OCI-LY7 (cell line): ENCODE results near the gene FBXO17. TPM values are rescaled to one million over a fixed set of nuclear protein-coding genes. Genes with fewer than 3 reads are reported as not detected.

Source experiments
- BruUV-seq: library from RNA; stranded (reverse); fragments of 400-500 nt; replicated peaks from 2 replicates; lab custom pipeline; 2021; lab: Mats Ljungman, UMichigan
- CTCF ChIA-PET: fragments of 300-600 bp; sonication (Branson Sonifier 250); formaldehyde crosslinking; loops from one replicate; lab custom pipeline; 2022; ENCODE audit warnings: antibody characterized with exemption; ENCODE audit not compliant: unreplicated experiment; lab: Charles Lee
- POLR2A ChIA-PET: fragments of 300-600 bp; sonication (Branson Sonifier 250); formaldehyde crosslinking; loops from one replicate; lab custom pipeline; 2022; ENCODE audit warnings: antibody characterized with exemption; lab: Charles Lee
- DNase-seq: peaks from one replicate; pipeline ENCODE4 v3.0.0-alpha.2; 2015; ENCODE audit warnings: low spot score
- H2AFZ ChIP-seq: fragments of 200-600 bp; sonication (generic), shearing (Covaris generic); 2 replicates; pipeline ENCODE4 v1.6.1; 2014; ENCODE audit warnings: mild to moderate bottlenecking, antibody characterized with exemption, low read length, moderate library complexity
- H3K27ac ChIP-seq: fragments of 200-600 bp; sonication (generic); 2 replicates; pipeline ENCODE4 v1.5.1; 2014; ENCODE audit warnings: mixed run types, low read depth, mild to moderate bottlenecking, moderate library complexity, low read length, inconsistent platforms; ENCODE audit not compliant: poor library complexity, severe bottlenecking
- H3K36me3 ChIP-seq: fragments of 200-600 bp; sonication (generic); 2 replicates; pipeline ENCODE4 v1.6.1; 2014; ENCODE audit warnings: mild to moderate bottlenecking, antibody characterized with exemption, low read length, moderate library complexity, mixed read lengths; ENCODE audit not compliant: insufficient read depth
- H3K4me1 ChIP-seq: fragments of 200-600 bp; sonication (generic); 2 replicates; pipeline ENCODE4 v1.5.1; 2014; ENCODE audit warnings: mild to moderate bottlenecking, low read length; ENCODE audit not compliant: insufficient read depth, poor library complexity, severe bottlenecking
- H3K4me2 ChIP-seq: fragments of 200-600 bp; sonication (generic); 2 replicates; pipeline ENCODE4 v1.6.1; 2014; ENCODE audit warnings: mild to moderate bottlenecking, low read length
- H3K4me3 ChIP-seq: fragments of 200-600 bp; sonication (generic); 2 replicates; pipeline ENCODE4 v1.5.1; 2014; ENCODE audit warnings: mild to moderate bottlenecking, low read depth, low read length; ENCODE audit not compliant: poor library complexity, severe bottlenecking
- H3K79me2 ChIP-seq: fragments of 200-600 bp; sonication (generic); 2 replicates; pipeline ENCODE4 v1.6.1; 2016; ENCODE audit warnings: low read depth, mild to moderate bottlenecking, low read length, moderate library complexity, mixed read lengths; ENCODE audit not compliant: insufficient read depth
- H3K9me2 ChIP-seq: fragments of 200-600 bp; sonication (generic); 2 replicates; pipeline ENCODE4 v1.6.1; 2016; ENCODE audit warnings: mild to moderate bottlenecking, low read length, mixed read lengths; ENCODE audit not compliant: insufficient read depth
- H3K9me3 ChIP-seq: fragments of 200-600 bp; sonication (generic); 2 replicates; pipeline ENCODE4 v1.6.1; 2014; ENCODE audit warnings: mild to moderate bottlenecking, mixed run types, low read length, mixed read lengths
- H4K20me1 ChIP-seq: fragments of 200-600 bp; sonication (generic); 2 replicates; pipeline ENCODE4 v1.6.1; 2014; ENCODE audit warnings: mild to moderate bottlenecking, antibody characterized with exemption, low read length, moderate library complexity, mixed read lengths; ENCODE audit not compliant: insufficient read depth
- EZH2phosphoT487 ChIP-seq: fragments of 200-600 bp; sonication (generic); IDR thresholded peaks from 2 replicates; pipeline ENCODE4 v1.6.1; 2018; ENCODE audit warnings: low read depth, borderline replicate concordance, mild to moderate bottlenecking, mixed run types, antibody characterized with exemption, low read length, moderate library complexity, mixed read lengths
- intact Hi-C: fragments of 100-400 bp; cut with micrococcal nuclease; formaldehyde crosslinking; loops from one replicate; pipeline ENCODE4 v1.10.0; 2022; ENCODE audit not compliant: unreplicated experiment
- total RNA-seq, 2 experiments: library from RNA; depleted of rRNA in 1 of 2; stranded (reverse); fragments of >200 nt in 1 of 2; shearing (Covaris generic) in 1 of 2; gene quantifications; 2 replicates each; pipeline ENCODE4 v1.2.3, GENCODE V29; 2014 to 2022
- TF ChIP-seq, protein P1 (sequence below): fragments of 200-600 bp; sonication (generic); conservative IDR thresholded peaks from 2 replicates; pipeline ENCODE4 v1.5.1; 2014; ENCODE audit warnings: mild to moderate bottlenecking, antibody characterized with exemption, low read length, moderate library complexity, mixed read lengths

The FBXO17 gene
- total RNA-seq, 2 experiments from 2014 or later: not detected

DNA sequence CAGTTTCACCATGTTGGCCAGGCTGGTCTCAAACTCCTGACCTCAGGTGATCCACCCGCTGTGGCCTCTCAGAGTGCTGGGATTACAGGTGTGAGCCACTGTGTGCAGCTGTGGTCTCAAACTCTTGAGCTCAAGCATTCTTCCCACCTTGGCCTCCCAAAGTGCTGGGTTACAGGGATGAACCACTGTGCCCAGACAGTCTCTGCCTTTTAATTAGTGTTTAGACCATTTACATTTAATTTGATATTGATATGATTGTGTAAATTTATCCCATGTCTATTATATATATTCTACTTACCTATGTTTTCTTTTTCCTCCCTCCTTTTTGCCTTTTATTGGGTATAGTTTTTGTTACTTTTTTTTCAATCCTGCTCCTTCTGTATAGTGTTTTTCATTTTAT, 73.9 kb downstream of the FBXO17 start:
- Histone ChIP-seq H4K20me1 (no peaks in the 10 kb centered on the region), H3K4me2 (peak overlapping the region; percentile 86; the same call in 1 of the 2 replicates), H3K4me1 (peaks cover 16% of the 10 kb centered on the region), H3K27ac (no peak overlapping the region), H3K9me3 (peaks cover 4% of the 10 kb centered on the region; the same call in 1 of the 2 replicates), H3K36me3 (peaks cover 13% of the 10 kb centered on the region), H2AFZ (no peak overlapping the region), H3K9me2 (no peaks in the 10 kb centered on the region), H3K79me2 (peaks cover 19% of the 10 kb centered on the region), H3K4me3 (no peak overlapping the region)
- ChIA-PET POLR2A (no interaction called here), CTCF (no interaction called here)
- TF ChIP-seq, protein P1, sequence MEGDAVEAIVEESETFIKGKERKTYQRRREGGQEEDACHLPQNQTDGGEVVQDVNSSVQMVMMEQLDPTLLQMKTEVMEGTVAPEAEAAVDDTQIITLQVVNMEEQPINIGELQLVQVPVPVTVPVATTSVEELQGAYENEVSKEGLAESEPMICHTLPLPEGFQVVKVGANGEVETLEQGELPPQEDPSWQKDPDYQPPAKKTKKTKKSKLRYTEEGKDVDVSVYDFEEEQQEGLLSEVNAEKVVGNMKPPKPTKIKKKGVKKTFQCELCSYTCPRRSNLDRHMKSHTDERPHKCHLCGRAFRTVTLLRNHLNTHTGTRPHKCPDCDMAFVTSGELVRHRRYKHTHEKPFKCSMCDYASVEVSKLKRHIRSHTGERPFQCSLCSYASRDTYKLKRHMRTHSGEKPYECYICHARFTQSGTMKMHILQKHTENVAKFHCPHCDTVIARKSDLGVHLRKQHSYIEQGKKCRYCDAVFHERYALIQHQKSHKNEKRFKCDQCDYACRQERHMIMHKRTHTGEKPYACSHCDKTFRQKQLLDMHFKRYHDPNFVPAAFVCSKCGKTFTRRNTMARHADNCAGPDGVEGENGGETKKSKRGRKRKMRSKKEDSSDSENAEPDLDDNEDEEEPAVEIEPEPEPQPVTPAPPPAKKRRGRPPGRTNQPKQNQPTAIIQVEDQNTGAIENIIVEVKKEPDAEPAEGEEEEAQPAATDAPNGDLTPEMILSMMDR: no peak
- no peak for TF ChIP-seq EZH2phosphoT487
- intact Hi-C loops: no loop called here
- BruUV-seq: no TSS peak
- DNase-seq: no peak

DNA sequence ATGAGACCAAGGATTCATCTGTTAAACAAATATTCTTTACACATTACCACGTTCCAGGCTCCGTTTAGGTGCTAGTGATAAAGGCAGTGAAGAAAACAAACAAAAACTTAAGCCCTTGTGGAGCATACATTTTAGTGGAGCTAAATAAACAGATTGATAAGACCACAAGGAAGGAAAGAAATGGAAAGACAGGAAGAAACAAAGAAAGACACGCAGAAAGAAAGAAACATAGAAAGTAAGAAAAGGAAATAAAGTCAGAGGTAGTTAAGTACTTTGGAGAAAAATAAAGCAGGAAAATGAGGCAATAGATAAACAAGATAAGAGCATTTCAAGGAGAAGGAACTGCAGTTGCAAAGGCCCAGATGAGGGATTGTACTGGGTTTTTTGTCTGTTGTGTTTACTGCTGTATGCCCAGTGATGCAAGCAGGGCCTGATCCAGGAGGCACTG, 74.8 kb downstream of the FBXO17 start:
- intact Hi-C loops: no loop called here
- no peaks in the 10 kb centered on the region for H4K20me1 ChIP-seq
- peaks cover 19% of the 10 kb centered on the region for H3K79me2 ChIP-seq
- TF ChIP-seq, protein P1: no peak
- TF ChIP-seq EZH2phosphoT487: no peak
- no peak for DNase-seq
- peaks cover 16% of the 10 kb centered on the region for H3K4me1 ChIP-seq
- H3K9me2 ChIP-seq: no peaks in the 10 kb centered on the region
- no TSS peak for BruUV-seq
- ChIA-PET CTCF (interaction anchor here (1.6 kb wide), 1 partner anchor 29 kb away, joined by 5 read pairs; the partner anchor contains the start of genes MRPS12 and SARS2), POLR2A (interaction anchor here (0.6 to 1.3 kb wide), 5 partner anchors 57 to 259 kb away, joined by 3 to 6 read pairs (median 3); no protein-coding TSS in a partner anchor)
- peak overlapping the region; percentile 80 for H2AFZ ChIP-seq
- peak overlapping the region; percentile 7 for H3K27ac ChIP-seq
- peaks cover 9% of the 10 kb centered on the region for H3K36me3 ChIP-seq
- peak overlapping the region; percentile 83 for H3K4me3 ChIP-seq
- H3K9me3 ChIP-seq: peaks cover 4% of the 10 kb centered on the region; the same call in 1 of the 2 replicates
- peak overlapping the region; percentile 86 for H3K4me2 ChIP-seq

DNA sequence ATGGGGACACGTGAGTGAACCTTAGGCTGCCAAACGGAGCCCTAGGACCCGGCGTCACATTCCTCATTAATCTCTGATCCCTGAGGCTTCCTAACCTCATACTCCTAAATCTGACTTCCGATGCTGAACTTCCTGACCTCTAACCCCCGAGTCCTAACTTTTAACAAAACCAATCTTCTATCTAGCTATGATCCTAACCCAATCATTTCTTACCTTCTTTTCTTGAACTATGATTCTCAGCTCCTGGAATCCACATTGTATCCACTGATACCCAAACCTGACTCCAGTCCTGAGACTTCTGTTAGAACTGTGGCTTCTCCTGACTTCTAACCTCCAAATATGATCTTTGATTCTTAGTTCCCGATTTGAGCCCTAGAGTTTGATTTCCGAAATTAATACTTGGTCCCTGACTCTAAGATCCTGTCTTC, 75.3 kb downstream of the FBXO17 start:
- Histone ChIP-seq H3K36me3 (peaks cover 4% of the 10 kb centered on the region), H3K4me1 (peaks cover 16% of the 10 kb centered on the region), H3K9me2 (no peaks in the 10 kb centered on the region), H2AFZ (peak overlapping the region; percentile 80), H4K20me1 (no peaks in the 10 kb centered on the region), H3K9me3 (peaks cover 4% of the 10 kb centered on the region; the same call in 1 of the 2 replicates), H3K4me3 (peak overlapping the region; percentile 83), H3K79me2 (peaks cover 19% of the 10 kb centered on the region), H3K27ac (peak overlapping the region; percentile 7), H3K4me2 (peak overlapping the region; percentile 86)
- BruUV-seq: no TSS peak
- no peak for DNase-seq
- POLR2A ChIA-PET: interaction anchor here (0.6 to 1.3 kb wide), 4 partner anchors 36 to 259 kb away, joined by 3 to 6 read pairs (median 3); no protein-coding TSS in a partner anchor
- CTCF ChIA-PET: interaction anchor here (0.9 to 1.6 kb wide), 2 partner anchors 12 to 30 kb away, joined by 3 to 5 read pairs; partner anchors contain the start of genes MRPS12 and SARS2
- intact Hi-C loops: no loop called here
- TF ChIP-seq, protein P1: no peak
- no peak for TF ChIP-seq EZH2phosphoT487
